Measurements from ENCODE around the gene EMX1.

EMX1 gene

GRCh38 chr2:72943540-72944395 is 26.4 kb downstream of the EMX1 start:
- no peak for DNase-seq (ENCODE audit: low spot score)

- DNase-seq (ENCODE audit: low spot score) = no peak
Observed at GRCh38 chr2:72944804-72945449, 27.6 kb downstream of the EMX1 start.

- no peak for DNase-seq (ENCODE audit: low spot score)
Observed at GRCh38 chr2:72945450-72946019, 28.2 kb downstream of the EMX1 start.

- DNase-seq (ENCODE audit: low spot score) = no peak
Observed at GRCh38 chr2:72946466-72946865, 29.1 kb downstream of the EMX1 start.

- DNase-seq (ENCODE audit: low spot score) = no peak
Observed at GRCh38 chr2:72947952-72948830, 30.9 kb downstream of the EMX1 start.

GRCh38 chr2:72949045-72949444 is 31.7 kb downstream of the EMX1 start:
- no peak for DNase-seq (ENCODE audit: low spot score)

- DNase-seq (ENCODE audit: low spot score) = no peak
Observed at GRCh38 chr2:72949642-72950041, 32.3 kb downstream of the EMX1 start.

- DNase-seq (ENCODE audit: low spot score) = no peak
Observed at GRCh38 chr2:72950558-72951255, 33.4 kb downstream of the EMX1 start.

GRCh38 chr2:72951303-72952095 is 34.2 kb downstream of the EMX1 start:
- no peak for DNase-seq (ENCODE audit: low spot score)

GRCh38 chr2:72952110-72952823 is 34.9 kb downstream of the EMX1 start:
- no peak for DNase-seq (ENCODE audit: low spot score)

GRCh38 chr2:72952961-72953360 is 35.6 kb downstream of the EMX1 start:
- DNase-seq (ENCODE audit: low spot score) = no peak

- no peak for DNase-seq (ENCODE audit: low spot score)
Observed at GRCh38 chr2:72953528-72953927, 36.2 kb downstream of the EMX1 start.

- DNase-seq (ENCODE audit: low spot score) = no peak
Observed at GRCh38 chr2:72953976-72954375, 36.7 kb downstream of the EMX1 start.

GRCh38 chr2:72954376-72955227 is 37.3 kb downstream of the EMX1 start:
- no peak for DNase-seq (ENCODE audit: low spot score)

- DNase-seq (ENCODE audit: low spot score) = no peak
Observed at GRCh38 chr2:72955228-72956049, 38.1 kb downstream of the EMX1 start.

- no peak for DNase-seq (ENCODE audit: low spot score)
Observed at GRCh38 chr2:72956050-72956395, 38.7 kb downstream of the EMX1 start.

- DNase-seq (ENCODE audit: low spot score) = no peak
Observed at GRCh38 chr2:72956936-72957335, 39.6 kb downstream of the EMX1 start.
